A549 (cell line): ENCODE results near the gene PALLD. TPM values are rescaled to one million over a fixed set of nuclear protein-coding genes. Genes with fewer than 3 reads are reported as not detected.
A peak's percentile ranks its signal among the peaks of the same experiment; 100 is the strongest.
"Not testable (repeated sequence)": the region's sequence is repeated elsewhere in the genome, so short reads cannot be mapped to it uniquely, and the experiment has no call there.

Experiments used
- ATAC-seq, 2 experiments: fragments of 200-7000 bp in 1 of 2; fragments of >200 bp in 1 of 2; cut with Nextera tagmentation in 1 of 2; cut with Tn5 transposase in 1 of 2; 3 replicates each; pipeline versions ENCODE4 v1.8.0 to v1.9.1; 2018 to 2020; ENCODE audit warnings: mild to moderate bottlenecking in 1 of 2, moderate library complexity in 1 of 2
- CTCF ChIA-PET: fragments of 300-600 bp; sonication (Branson Sonifier 250); formaldehyde crosslinking; extraction: SDS; loops from one replicate; lab custom pipeline; 2021; ENCODE audit warnings: antibody characterized with exemption, inconsistent platforms; lab: Yijun Ruan, JAX
- POLR2A ChIA-PET: fragments of 350-600 bp; formaldehyde crosslinking; extraction: SDS; loops from one replicate; lab custom pipeline; 2021; ENCODE audit warnings: antibody characterized with exemption, inconsistent platforms; lab: Yijun Ruan, JAX
- DNase-seq, 2 experiments: peaks; one replicate each; pipeline versions ENCODE4 v3.0.0 to v3.0.0-alpha.2; 2011 to 2016; ENCODE audit warnings: low read depth in 1 of 2, low spot score in 1 of 2
- FAIRE-seq: peaks from 2 replicates; lab custom pipeline; 2011; peaks lifted over from hg19 to GRCh38; lab: Jason Lieb, UNC
- H3K27ac ChIP-seq, 2 experiments: fragments of >200 bp; sonication (Bioruptor Twin); formaldehyde crosslinking; 3 replicates each; pipeline ENCODE4 v1.5.1; 2016 to 2017
- H3K4me1 ChIP-seq: fragments of >200 bp; sonication (Bioruptor Twin); formaldehyde crosslinking; 3 replicates; pipeline ENCODE4 v1.6.1; 2016
- H3K4me2 ChIP-seq: fragments of >200 bp; sonication (Bioruptor Twin); formaldehyde crosslinking; 3 replicates; pipeline ENCODE4 v1.6.1; 2016
- H3K4me3 ChIP-seq: fragments of >200 bp; sonication (Bioruptor Twin); formaldehyde crosslinking; 3 replicates; pipeline ENCODE4 v1.5.1; 2016
- H3K9me3 ChIP-seq: fragments of >200 bp; sonication (Bioruptor Twin); formaldehyde crosslinking; 3 replicates; pipeline ENCODE4 v1.6.1; 2016
- FOSB ChIP-seq: fragments of 250-450 bp; sonication (Bioruptor Pico); IDR thresholded peaks from 2 replicates; pipeline ENCODE4 v1.5.0; 2020; ENCODE audit warnings: mild to moderate bottlenecking, moderate library complexity
- FOSL2 ChIP-seq, 2 experiments: fragments of 450-650 bp in 1 of 2; fragments of >200 bp in 1 of 2; sonication (Bioruptor Twin) in 1 of 2; formaldehyde crosslinking; IDR thresholded peaks; 2 replicates each; pipeline versions ENCODE4 v1.5.0 to v1.6.1; 2016 to 2020; ENCODE audit warnings: mild to moderate bottlenecking in 1 of 2, moderate library complexity in 1 of 2
- GATA3 ChIP-seq: IDR thresholded peaks from 2 replicates; pipeline ENCODE4 v1.6.1; 2012; ENCODE audit warnings: borderline replicate concordance
- HOXB13 ChIP-seq: fragments of 250-450 bp; sonication (Bioruptor Pico); IDR thresholded peaks from 2 replicates; pipeline ENCODE4 v1.5.0; 2020; ENCODE audit warnings: low read depth, mild to moderate bottlenecking, moderate library complexity
- JUNB ChIP-seq: fragments of >200 bp; sonication (Bioruptor Twin); formaldehyde crosslinking; IDR thresholded peaks from 2 replicates; pipeline ENCODE4 v1.6.1; 2016
- MAFK ChIP-seq: fragments of 450-650 bp; IDR thresholded peaks from 2 replicates; pipeline ENCODE4 v1.6.1; 2014; ENCODE audit not compliant: partially characterized antibody
- SREBF2 ChIP-seq: fragments of 450-650 bp; IDR thresholded peaks from 2 replicates; pipeline ENCODE4 v1.6.1; 2014; ENCODE audit warnings: mild to moderate bottlenecking, moderate library complexity
- WGBS: methylation state at CpG from one replicate; pipeline ENCODE4 v1.1.6; 2017; ENCODE audit errors: missing lambda C conversion rate; 5-methylcytosine and 5-hydroxymethylcytosine counted together
- polyA minus RNA-seq: library from RNA; depleted of rRNA, polyadenylated mRNA; stranded (reverse); fragments of >200 nt; gene quantifications from 2 replicates; pipeline ENCODE4 v1.2.3, GENCODE V29; 2011; rRNA and poly(A)+ RNA removed
- polyA plus RNA-seq, 4 experiments: library from polyadenylated mRNA; depleted of rRNA in 3 of 4; stranded (reverse); fragments of >200 nt; fragmentation: RNase III in 1 of 4; extraction: RNeasy Plus Mini Kit Qiagen cat#74134 plus additional on column Dnase treatment in 1 of 4; gene quantifications; 2 replicates in 3 of 4; 3 replicates in 1 of 4; pipeline ENCODE4 v1.2.3, GENCODE V29; 2011 to 2017
- TF ChIP-seq, protein P1 (sequence below): fragments of 250-450 bp; sonication (Bioruptor Pico); IDR thresholded peaks from 2 replicates; pipeline ENCODE4 v1.5.0; 2021; ENCODE audit warnings: mild to moderate bottlenecking, moderate library complexity, borderline replicate concordance
- TF ChIP-seq, protein P2 (sequence below): fragments of 200-600 bp; sonication (generic); IDR thresholded peaks from 2 replicates; pipeline ENCODE4 v1.6.1; 2016; ENCODE audit warnings: antibody characterized with exemption, mild to moderate bottlenecking, moderate library complexity
- TF ChIP-seq, protein P3 (sequence below): fragments of >200 bp; sonication (Bioruptor Twin); formaldehyde crosslinking; IDR thresholded peaks from 3 replicates; pipeline ENCODE4 v1.5.1; 2016
- TF ChIP-seq, protein P4 (sequence below): IDR thresholded peaks from 2 replicates; pipeline ENCODE4 v1.6.1; 2012
- TF ChIP-seq, protein P5 (sequence below): fragments of 450-650 bp; IDR thresholded peaks from 2 replicates; pipeline ENCODE4 v1.6.1; 2014; ENCODE audit warnings: antibody characterized with exemption

Gene PALLD
- 88.8 and 99.3 TPM in 2 replicates for polyA plus RNA-seq (2011; rRNA removed)
- 46.5 and 60.1 TPM in 2 replicates for polyA plus RNA-seq (2012; cell fraction: cytosol; rRNA removed)
- 58.7 and 75.0 TPM in 2 replicates for polyA plus RNA-seq (2012; cell fraction: nucleus; rRNA removed)
- polyA plus RNA-seq (2017; fragmentation: RNase III; extraction: RNeasy Plus Mini Kit Qiagen cat#74134 plus additional on column Dnase treatment) = 113 to 134 TPM (median 123 TPM) in 3 replicates
- 94.3 and 135 TPM in 2 replicates for polyA minus RNA-seq

DNA sequence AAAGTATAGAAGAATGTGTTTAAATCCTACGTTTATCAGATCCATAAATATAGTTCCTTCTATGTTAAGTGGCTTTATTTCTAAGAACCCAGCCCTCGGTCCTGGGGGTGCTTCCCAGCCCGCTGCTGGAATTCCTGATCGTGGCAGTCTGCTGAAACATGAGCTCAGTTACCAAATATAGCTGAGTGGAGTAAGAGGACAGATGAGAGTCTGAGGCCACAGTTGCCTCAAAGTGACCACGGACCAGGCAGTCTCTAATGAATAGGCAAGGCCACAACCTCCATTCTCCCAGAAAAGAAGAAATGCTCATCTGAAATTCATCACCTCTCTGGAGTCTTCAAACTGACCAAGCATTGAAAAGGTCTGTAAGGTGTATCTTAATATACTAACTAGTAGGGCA is at the start of gene PALLD:
TSS of gene PALLD (plus strand) at position 219 of the 400 bp plus-strand sequence.
- peak within 1 kb of the TSS in 1 of 2 experiments; percentile 8; a peak in 2 of 6 replicates for H3K27ac ChIP-seq
- no peak within 1 kb of the TSS for H3K4me3 ChIP-seq
- H3K4me2 ChIP-seq = peak within 1 kb of the TSS; percentile 2; the same call in 2 of the 3 replicates
- no peak for DNase-seq
- CTCF ChIA-PET = interaction anchor here (0.9 kb wide), 1 partner anchor 9 kb away, joined by 3 read pairs; no protein-coding TSS in a partner anchor
- peak in 1 of 2 experiments; percentile 40; a peak in 1 of 6 replicates for ATAC-seq
- H3K4me1 ChIP-seq = peaks cover 58% of the 10 kb centered on the region
- WGBS = 49% methylated on average over 5 of the region's 5 CpGs
- FAIRE-seq = no peak
- no peak for TF ChIP-seq FOSL2 (IDR thresholded peaks at IDR 0.05)
- no peak for TF ChIP-seq FOSL2 (CRISPR knock-in tag; IDR thresholded peaks at IDR 0.05)
- TF ChIP-seq SREBF2 = no peak
- no peak for TF ChIP-seq MAFK
- TF ChIP-seq, protein P1, sequence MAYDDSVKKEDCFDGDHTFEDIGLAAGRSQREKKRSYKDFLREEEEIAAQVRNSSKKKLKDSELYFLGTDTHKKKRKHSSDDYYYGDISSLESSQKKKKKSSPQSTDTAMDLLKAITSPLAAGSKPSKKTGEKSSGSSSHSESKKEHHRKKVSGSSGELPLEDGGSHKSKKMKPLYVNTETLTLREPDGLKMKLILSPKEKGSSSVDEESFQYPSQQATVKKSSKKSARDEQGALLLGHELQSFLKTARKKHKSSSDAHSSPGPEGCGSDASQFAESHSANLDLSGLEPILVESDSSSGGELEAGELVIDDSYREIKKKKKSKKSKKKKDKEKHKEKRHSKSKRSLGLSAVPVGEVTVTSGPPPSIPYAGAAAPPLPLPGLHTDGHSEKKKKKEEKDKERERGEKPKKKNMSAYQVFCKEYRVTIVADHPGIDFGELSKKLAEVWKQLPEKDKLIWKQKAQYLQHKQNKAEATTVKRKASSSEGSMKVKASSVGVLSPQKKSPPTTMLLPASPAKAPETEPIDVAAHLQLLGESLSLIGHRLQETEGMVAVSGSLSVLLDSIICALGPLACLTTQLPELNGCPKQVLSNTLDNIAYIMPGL = no peak
- TF ChIP-seq, protein P2, sequence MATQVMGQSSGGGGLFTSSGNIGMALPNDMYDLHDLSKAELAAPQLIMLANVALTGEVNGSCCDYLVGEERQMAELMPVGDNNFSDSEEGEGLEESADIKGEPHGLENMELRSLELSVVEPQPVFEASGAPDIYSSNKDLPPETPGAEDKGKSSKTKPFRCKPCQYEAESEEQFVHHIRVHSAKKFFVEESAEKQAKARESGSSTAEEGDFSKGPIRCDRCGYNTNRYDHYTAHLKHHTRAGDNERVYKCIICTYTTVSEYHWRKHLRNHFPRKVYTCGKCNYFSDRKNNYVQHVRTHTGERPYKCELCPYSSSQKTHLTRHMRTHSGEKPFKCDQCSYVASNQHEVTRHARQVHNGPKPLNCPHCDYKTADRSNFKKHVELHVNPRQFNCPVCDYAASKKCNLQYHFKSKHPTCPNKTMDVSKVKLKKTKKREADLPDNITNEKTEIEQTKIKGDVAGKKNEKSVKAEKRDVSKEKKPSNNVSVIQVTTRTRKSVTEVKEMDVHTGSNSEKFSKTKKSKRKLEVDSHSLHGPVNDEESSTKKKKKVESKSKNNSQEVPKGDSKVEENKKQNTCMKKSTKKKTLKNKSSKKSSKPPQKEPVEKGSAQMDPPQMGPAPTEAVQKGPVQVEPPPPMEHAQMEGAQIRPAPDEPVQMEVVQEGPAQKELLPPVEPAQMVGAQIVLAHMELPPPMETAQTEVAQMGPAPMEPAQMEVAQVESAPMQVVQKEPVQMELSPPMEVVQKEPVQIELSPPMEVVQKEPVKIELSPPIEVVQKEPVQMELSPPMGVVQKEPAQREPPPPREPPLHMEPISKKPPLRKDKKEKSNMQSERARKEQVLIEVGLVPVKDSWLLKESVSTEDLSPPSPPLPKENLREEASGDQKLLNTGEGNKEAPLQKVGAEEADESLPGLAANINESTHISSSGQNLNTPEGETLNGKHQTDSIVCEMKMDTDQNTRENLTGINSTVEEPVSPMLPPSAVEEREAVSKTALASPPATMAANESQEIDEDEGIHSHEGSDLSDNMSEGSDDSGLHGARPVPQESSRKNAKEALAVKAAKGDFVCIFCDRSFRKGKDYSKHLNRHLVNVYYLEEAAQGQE = no peak
- TF ChIP-seq, protein P3, sequence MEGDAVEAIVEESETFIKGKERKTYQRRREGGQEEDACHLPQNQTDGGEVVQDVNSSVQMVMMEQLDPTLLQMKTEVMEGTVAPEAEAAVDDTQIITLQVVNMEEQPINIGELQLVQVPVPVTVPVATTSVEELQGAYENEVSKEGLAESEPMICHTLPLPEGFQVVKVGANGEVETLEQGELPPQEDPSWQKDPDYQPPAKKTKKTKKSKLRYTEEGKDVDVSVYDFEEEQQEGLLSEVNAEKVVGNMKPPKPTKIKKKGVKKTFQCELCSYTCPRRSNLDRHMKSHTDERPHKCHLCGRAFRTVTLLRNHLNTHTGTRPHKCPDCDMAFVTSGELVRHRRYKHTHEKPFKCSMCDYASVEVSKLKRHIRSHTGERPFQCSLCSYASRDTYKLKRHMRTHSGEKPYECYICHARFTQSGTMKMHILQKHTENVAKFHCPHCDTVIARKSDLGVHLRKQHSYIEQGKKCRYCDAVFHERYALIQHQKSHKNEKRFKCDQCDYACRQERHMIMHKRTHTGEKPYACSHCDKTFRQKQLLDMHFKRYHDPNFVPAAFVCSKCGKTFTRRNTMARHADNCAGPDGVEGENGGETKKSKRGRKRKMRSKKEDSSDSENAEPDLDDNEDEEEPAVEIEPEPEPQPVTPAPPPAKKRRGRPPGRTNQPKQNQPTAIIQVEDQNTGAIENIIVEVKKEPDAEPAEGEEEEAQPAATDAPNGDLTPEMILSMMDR = no peak
- no peak for TF ChIP-seq HOXB13 (CRISPR knock-in tag)
- no peaks in the 10 kb centered on the region; the same call in 2 of the 3 replicates for H3K9me3 ChIP-seq
- POLR2A ChIA-PET = interaction anchor here (0.7 kb wide), 1 partner anchor 15 kb away, joined by 3 read pairs; no protein-coding TSS in a partner anchor

DNA sequence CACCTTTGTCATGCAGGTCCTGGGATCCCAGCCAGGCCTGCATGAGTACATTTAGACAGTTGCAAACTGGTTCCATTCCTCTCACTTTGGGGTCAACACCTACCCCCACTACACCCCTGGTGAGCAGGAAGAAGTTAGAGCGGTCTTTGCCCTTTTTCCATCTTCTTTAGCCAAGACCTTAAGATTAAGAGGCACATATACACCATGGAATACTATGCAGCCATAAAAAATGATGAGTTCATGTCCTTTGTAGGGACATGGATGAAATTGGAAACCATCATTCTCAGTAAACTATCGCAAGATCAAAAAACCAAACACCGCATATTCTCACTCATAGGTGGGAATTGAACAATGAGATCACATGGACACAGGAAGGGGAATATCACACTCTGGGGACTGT is 47.8 kb upstream of the PALLD start:
- CTCF ChIA-PET, FAIRE-seq, H3K4me2 ChIP-seq, DNase-seq, ATAC-seq, H3K9me3 ChIP-seq, H3K27ac ChIP-seq, H3K4me3 ChIP-seq: not testable (repeated sequence)
- POLR2A ChIA-PET = interaction anchor here (1.3 kb wide), 1 partner anchor 31 kb away, joined by 7 read pairs; the partner anchor contains the start of gene DDX60L
- peaks cover 37% of the 10 kb centered on the region for H3K4me1 ChIP-seq
- WGBS = 100% methylated on average over 2 of the region's 3 CpGs

DNA sequence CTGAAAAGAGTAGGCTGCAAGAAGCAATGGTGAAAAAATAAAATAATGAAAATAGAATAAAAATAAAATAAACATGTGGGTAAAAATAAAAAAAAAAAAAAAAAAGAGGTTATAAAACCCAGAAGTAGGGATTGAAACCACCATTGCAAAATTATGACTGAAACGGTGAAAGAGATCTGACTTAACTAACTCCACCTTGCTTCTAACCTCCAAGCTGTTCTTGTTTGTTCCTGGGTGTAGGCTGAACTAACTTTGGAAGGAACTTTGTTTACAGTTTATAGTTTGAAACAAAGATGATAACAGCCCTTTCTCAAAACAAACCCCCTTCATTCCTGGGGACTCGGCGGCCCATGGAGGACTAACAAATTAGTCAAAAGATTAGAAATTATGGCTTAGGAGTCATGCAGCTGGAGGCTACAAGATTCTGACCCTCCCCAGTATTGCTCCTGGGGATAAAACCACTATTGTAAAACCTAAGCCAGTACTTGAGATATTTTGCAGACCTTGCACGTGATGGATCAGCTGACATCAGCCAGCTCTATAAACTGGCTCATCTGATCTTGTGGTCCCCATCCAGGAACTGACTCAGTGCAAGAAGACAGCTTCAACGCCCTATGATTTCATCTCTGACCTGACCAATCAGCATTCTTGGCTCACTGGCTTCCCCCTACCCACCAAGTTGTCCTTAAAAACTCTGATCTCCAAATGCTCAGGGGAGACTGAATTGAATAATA is 47.0 kb upstream of the PALLD start:
- POLR2A ChIA-PET = interaction anchor here (1.3 kb wide), 2 partner anchors 9 to 30 kb away, joined by 6 to 7 read pairs; partner anchors contain the start of gene DDX60L
- ATAC-seq = peak in 1 of 2 experiments; percentile 68; a peak in 3 of 6 replicates

More for the DNA sequence above, 47.0 kb upstream of the PALLD start:
- peaks cover 43% of the 10 kb centered on the region for H3K4me1 ChIP-seq
- WGBS = 17% methylated on average over 5 of the region's 5 CpGs
- CTCF ChIA-PET = interaction anchor here (1.6 kb wide), 1 partner anchor 74 kb away, joined by 3 read pairs; no protein-coding TSS in a partner anchor
- no peak overlapping the region for H3K4me3 ChIP-seq
- H3K4me2 ChIP-seq = peak overlapping the region; percentile 49; the same call in 2 of the 3 replicates
- peak overlapping the region; percentile 60 to 84 for H3K27ac ChIP-seq
- no peak for FAIRE-seq
- H3K9me3 ChIP-seq = no peaks in the 10 kb centered on the region
- TF ChIP-seq JUNB (peak; percentile 30; the same call in 1 of the 2 replicates), GATA3 (peak; percentile 13; the same call in 1 of the 2 replicates), FOSB (no peak)
- TF ChIP-seq, protein P4, sequence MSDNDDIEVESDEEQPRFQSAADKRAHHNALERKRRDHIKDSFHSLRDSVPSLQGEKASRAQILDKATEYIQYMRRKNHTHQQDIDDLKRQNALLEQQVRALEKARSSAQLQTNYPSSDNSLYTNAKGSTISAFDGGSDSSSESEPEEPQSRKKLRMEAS = 0 out of 2 replicates have a peak, but pooled peaks have one; percentile 26
- TF ChIP-seq, protein P5, sequence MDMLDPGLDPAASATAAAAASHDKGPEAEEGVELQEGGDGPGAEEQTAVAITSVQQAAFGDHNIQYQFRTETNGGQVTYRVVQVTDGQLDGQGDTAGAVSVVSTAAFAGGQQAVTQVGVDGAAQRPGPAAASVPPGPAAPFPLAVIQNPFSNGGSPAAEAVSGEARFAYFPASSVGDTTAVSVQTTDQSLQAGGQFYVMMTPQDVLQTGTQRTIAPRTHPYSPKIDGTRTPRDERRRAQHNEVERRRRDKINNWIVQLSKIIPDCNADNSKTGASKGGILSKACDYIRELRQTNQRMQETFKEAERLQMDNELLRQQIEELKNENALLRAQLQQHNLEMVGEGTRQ = peak; percentile 89
- TF ChIP-seq, all 56 proteins: peak for 4
- DNase-seq = peak in 1 of 2 experiments; percentile 79
